ENCODE data around the gene NACA.

DNA sequence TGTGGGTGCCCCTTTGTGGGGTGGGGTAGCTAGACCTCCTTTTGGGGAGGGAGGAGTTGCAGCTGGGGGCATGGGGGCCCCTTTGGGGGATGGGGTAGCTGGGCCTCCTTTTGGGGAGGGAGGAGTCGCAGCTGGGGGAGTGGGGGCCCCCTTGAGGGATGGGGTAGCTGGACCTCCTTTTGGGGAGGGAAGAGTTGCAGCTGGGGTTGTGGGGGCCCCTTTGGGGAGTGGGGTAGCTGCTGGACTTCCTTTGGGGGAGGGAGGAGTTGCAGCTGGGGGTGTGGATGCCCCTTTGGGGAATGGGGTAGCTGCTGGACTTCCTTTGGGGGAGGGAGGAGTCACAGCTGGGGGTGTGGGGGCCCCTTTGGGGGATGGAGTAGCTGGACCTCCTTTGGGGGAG, 7.0 kb downstream of the NACA start:
- TF ChIP-seq POLR2A (IDR thresholded peaks at IDR 0.05) (no peak), CTCF (IDR thresholded peaks at IDR 0.05) (no peak)

Data from thyroid gland (tissue), 4 donors.